Measurements from ENCODE around the gene TMEM37.

Gene TMEM37

GRCh38 chr2:119408221-119408619 is 23.4 kb upstream of the TMEM37 start:
- no peak overlapping the region for H3K4me3 ChIP-seq (ENCODE audit: low read length)
- no peak for DNase-seq (ENCODE audit: low read depth)
- no peak for TF ChIP-seq CTCF (conservative IDR thresholded peaks at IDR 0.05; ENCODE audit: low read depth, low read length)

- no peak for DNase-seq (ENCODE audit: low read depth)
- H3K4me3 ChIP-seq (ENCODE audit: low read length), result no peak overlapping the region
- no peak for TF ChIP-seq CTCF (conservative IDR thresholded peaks at IDR 0.05; ENCODE audit: low read depth, low read length)
Measured at GRCh38 chr2:119409506-119409905, 22.1 kb upstream of the TMEM37 start.

- TF ChIP-seq CTCF (conservative IDR thresholded peaks at IDR 0.05; ENCODE audit: low read depth, low read length), result no peak
- no peak overlapping the region for H3K4me3 ChIP-seq (ENCODE audit: low read length)
- no peak for DNase-seq (ENCODE audit: low read depth)
Measured at GRCh38 chr2:119414894-119415293, 16.8 kb upstream of the TMEM37 start.

GRCh38 chr2:119415630-119416029 is 16.0 kb upstream of the TMEM37 start:
- no peak overlapping the region for H3K4me3 ChIP-seq (ENCODE audit: low read length)
- no peak for DNase-seq (ENCODE audit: low read depth)
- TF ChIP-seq CTCF (conservative IDR thresholded peaks at IDR 0.05; ENCODE audit: low read depth, low read length), result no peak

DNA sequence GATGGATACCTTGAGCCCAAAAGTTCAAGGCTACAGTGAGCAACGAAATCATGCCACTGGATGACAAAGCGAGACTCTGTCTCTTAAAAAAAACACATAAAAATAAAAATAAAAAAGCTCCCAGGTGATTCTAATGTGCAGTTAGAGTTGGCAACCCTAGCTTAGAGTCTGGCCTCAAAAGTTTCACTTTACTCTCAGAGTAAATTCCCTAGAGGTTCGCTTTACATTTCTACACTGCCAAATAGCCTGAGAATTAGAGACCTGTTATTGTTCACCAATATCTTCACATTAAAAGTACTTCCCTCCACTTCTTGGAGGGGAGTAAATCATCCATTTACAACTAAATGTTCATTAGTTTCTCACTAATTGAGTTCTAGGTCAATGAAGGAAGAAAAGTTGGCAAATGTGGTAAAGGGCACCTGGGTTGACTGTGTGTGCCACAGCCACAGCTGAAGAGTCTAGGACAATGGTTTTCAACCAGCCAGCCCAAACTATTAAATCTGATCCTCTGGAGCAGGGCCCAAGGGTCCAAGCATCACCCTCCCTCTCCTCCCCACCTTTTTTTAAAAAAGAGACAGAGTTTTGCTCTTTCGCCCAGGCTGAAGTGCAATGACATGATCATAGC is 15.2 kb upstream of the TMEM37 start:
- DNase-seq (ENCODE audit: low read depth), result no peak
- no peak for TF ChIP-seq CTCF (conservative IDR thresholded peaks at IDR 0.05; ENCODE audit: low read depth, low read length)
- no peak overlapping the region for H3K4me3 ChIP-seq (ENCODE audit: low read length)

DNA sequence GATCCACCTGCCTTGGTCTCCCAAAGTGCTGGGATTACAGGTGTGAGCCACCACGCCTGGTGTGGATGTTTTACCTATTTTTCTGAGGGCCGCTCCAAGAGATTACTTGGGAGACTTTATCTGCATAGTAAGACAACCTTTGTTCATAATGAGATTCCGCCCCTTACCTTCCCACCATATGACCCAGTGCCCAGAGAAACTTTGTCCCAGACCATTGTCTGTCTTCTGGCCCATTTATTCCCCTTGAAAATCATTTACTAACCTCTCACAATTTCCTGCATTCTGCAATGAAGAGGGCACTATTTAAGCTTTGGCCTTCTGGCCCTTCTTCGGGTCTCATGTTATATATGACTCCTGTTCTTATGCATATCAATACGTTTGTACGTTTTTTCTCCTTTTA is 13.7 kb upstream of the TMEM37 start:
- no peak for DNase-seq (ENCODE audit: low read depth)
- TF ChIP-seq CTCF (conservative IDR thresholded peaks at IDR 0.05; ENCODE audit: low read depth, low read length), result no peak

DNA sequence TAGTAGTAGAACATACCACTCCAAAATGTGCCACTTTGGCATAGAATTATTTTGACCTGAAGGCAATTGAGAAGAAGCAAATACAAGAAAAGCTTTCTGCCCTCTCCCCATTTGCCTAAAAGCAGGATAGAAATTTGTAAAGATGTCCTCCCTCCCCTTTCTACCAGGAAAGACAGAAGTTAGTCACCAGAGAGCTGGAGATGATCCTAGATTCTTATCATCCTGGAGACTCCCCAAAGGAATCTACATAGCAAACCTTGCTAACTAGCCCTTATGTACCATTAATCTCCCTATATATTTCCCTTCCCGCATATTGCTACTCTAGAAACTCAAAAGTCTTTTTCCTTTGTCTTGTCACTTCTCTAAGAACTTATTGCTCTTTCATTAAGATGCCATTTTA is 12.6 kb upstream of the TMEM37 start:
- no peak for DNase-seq (ENCODE audit: low read depth)
- H3K4me3 ChIP-seq (ENCODE audit: low read length), result no peak overlapping the region
- no peak for TF ChIP-seq CTCF (conservative IDR thresholded peaks at IDR 0.05; ENCODE audit: low read depth, low read length)

More for the DNA sequence above, 13.7 kb upstream of the TMEM37 start:
- H3K4me3 ChIP-seq (ENCODE audit: low read length), result no peak overlapping the region
